HG03175 (cell line): ENCODE measurements around the gene GLI3.
"Not testable (repeated sequence)": the region's sequence is repeated elsewhere in the genome, so short reads cannot be mapped to it uniquely, and the experiment has no call there.

Experiments
- ATAC-seq: cut with Tn5 transposase; IDR thresholded peaks from one replicate; pipeline ENCODE4 v1.9.1; 2021; ENCODE audit warnings: mild to moderate bottlenecking, moderate library complexity; ENCODE audit not compliant: unreplicated experiment

GLI3 gene

DNA sequence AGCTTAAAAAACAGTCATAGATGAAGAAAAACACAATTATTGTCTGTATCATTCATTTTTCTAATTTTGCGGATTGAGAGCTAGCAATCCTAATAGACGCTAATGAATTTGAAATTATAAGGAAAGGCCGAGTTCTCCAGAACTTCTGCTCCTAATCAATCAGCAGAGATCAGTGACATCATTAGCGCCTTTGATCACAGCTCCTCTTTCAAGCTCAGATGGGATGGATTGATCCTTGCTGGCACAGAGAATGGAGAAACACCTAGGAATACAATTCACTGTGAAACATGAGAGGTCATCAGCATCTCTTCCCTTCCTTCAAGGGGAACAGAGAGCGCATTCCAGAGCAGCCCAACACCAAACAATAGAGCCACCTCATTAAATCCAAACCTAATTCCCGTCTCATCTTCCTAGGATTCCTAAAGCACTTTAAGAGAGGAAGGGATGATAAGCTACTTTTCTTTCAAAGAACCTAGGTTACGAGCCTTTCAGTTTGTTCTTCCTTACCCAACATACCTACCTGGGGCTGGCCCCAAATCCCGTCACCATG lies 24.4 kb downstream of the GLI3 start:
- no peak for ATAC-seq

GRCh38 chr7:42211938-42212337 lies 25.1 kb downstream of the GLI3 start:
- no peak for ATAC-seq

DNA sequence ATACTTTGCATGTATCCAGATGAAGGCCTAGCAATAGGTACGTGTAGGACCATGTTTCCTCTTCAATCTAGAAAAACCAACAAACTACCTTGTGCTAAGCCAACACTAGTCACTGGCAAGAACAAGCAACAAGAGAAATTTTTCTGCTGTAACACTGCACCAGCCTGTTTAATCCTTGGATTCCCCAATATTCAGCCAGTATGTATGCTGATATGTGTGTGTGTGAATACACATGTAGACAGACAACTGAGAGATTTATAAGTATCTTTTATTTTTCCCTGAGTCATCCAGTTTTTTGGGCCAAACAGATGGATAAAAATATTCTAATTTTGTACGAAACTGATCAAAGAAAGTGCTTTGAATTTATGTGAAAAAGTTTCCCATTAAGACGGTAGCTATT lies 26.2 kb downstream of the GLI3 start:
- ATAC-seq: no peak

DNA sequence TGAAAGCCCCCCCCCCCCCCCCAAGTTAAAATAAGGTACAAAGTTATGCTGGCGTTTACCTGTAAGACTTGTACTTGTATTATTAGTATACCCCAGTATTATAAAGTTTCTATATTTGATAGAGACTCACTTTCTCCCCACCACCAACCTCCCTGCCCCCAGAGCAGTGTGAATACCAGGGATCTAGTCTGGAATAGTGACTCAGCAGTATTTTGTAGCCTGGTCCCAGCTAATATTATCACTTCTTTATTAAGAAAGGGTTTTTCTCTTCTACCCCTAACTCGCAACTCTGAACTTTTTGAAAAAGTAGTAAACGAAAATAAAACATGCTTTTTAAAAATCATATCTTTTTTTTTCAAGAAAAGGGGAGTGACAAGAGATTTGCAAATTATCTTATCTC lies 26.7 kb downstream of the GLI3 start:
- ATAC-seq: no peak

- not testable (repeated sequence) for ATAC-seq
Measured at GRCh38 chr7:42209085-42209484, 27.9 kb downstream of the GLI3 start.

DNA sequence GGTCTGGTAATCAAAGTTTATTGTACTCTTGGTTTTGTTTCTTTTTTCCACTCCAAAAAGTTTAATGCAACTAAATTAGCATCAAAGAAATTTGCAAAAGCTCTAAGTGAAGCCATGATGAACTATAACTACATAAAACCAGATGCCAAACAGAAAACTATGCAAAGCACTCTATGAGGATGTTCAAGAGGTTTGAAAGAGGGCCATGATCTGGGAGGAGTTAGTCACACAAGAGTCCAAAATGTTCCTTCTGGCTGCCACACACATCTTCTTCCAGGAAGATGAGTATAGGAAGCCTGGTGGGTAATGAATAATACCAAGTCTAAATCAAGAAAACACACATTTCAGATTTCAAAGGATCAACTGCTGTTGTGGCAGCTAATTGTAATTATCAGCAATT lies 28.4 kb downstream of the GLI3 start:
- no peak for ATAC-seq

DNA sequence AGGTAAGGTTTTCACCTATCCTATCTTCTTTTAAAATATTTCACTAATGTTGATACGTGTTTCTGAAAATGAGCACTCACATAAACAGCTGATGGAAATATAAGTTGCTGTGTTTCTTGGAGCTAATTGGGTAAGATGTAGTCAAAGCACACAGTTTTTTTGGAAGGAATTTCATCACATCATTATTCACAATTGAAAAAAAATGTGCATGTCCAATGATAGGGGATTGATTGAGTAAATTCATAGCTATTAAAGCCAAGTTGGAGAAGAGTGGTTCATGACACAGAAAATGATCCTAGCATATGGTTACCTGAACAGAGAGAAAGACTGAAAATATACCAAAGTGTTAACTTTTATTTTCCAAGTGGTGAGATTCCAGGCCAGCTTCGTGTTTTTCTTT lies 29.6 kb downstream of the GLI3 start:
- ATAC-seq: no peak

DNA sequence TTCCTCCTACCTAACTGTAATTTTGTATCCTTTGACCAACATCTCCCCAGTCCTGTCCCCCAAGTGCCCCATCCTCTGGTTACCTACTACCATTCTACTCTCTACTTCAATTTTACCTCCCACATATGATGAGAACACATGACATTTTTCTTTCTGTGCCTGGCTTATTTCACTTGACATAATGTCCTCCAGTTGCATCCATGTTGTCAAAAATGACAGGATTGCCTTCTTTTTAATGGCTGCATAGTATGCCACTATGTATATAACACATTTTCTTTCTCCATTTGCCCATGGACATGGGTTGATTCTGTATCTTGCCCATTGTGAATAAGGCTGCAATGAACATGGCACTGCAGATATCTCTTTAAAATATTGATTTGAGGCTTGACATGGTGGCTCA lies 33.7 kb downstream of the GLI3 start:
- ATAC-seq: no peak

- no peak for ATAC-seq
Measured at GRCh38 chr7:42202601-42203000, 34.4 kb downstream of the GLI3 start.

DNA sequence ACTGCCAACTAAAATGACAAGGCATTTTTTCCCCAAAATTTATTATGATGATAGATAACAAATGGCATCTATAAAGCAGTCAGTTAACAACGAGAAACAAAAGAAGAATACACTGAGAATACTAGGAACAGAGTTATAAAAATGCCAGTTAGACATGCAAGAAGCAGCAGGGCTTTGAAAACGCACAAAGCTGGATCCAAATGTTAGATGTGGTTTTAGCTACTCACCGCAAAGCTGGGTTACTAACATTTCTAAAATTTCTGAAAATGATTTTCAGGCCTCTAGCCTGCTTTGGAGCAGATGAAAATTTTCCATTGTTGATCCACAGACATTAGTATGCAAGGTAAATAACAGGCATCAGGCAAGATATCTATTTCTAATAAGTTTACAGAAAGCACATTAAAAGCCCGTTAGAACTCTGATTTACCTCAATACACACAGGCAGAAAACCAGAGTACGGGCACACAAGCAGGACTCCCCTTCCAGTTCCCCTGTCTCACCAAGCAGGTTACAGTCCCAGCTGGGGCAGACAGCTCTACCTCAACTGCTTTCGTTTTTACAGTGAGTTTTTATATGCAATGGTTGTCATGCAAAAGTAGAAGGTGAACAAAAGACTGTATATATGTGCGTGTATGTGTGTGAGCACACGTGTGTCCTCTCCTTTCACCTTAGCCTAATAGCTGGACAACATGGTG lies 37.9 kb downstream of the GLI3 start:
- ATAC-seq: no peak

DNA sequence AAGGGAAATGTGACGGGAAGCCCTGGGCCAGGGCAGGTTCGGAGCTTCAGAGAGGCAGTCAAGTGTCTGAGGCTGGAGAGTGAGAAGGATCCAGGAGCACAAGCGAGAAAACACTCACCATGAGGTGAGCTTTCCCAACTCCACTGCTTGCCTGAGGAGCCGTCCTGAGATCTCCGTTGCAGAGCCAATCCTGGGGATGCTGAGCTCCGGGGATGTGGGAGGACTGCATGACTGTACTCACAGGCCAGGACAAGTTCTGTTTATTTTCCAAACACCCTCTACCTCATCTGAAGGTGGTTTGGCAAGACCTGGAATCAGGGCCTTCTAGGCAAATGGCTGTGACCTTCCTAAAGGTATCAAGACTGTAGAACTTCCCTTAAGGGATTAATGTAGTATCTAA lies 38.7 kb downstream of the GLI3 start:
- no peak for ATAC-seq

DNA sequence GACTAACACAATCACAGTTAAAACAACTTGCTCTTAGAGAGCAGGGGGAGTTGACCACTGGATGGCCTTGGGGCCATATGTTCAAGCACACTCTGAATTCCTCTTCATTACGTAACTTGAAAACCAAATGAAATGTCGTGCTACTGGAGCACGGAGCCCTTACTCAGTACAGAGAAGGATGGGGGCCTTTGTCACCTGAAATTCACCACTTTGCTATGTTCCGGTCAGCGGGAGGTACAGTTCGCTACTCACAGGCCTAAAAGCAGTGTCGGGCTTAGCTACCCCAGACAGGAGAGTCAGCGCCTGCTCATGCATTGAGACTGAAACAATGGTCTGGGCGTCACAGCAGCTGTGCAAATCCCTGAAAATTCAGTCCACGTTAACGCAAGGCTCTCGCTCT lies 39.6 kb downstream of the GLI3 start:
- ATAC-seq: no peak

GRCh38 chr7:42194238-42194637 lies 42.8 kb downstream of the GLI3 start:
- ATAC-seq: no peak

DNA sequence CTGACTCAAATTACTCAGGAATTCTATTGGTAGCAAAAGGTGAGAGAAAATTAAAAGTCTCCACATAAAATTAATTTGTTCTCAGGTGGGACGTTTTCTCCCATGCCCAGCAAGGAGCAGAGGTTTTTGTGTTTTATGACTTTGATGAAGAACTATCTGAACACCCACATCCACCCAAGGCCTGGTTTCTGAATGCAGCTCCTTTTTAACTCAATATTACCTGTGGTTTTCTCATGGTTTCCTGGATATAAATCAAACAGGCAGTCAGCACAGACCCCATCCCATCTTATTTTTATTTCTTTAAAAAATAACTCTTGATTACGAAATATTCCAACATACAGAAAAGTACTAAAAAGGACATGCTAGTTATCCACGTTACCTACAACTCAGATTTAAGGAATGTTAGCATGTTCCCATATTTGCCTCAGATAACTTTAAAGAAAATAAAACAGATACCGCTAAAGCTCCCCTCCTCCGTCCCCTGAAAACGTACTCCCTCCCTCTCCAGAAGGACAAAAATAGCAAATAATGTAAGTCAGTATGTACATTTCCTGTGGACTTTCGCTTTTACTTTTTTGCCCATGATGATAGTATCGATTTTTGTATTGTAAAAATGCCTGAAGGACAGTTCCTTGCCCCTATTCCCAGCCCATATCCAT lies 43.4 kb downstream of the GLI3 start:
- no peak for ATAC-seq

- ATAC-seq: no peak
Measured at GRCh38 chr7:42192851-42193461, 44.1 kb downstream of the GLI3 start.

DNA sequence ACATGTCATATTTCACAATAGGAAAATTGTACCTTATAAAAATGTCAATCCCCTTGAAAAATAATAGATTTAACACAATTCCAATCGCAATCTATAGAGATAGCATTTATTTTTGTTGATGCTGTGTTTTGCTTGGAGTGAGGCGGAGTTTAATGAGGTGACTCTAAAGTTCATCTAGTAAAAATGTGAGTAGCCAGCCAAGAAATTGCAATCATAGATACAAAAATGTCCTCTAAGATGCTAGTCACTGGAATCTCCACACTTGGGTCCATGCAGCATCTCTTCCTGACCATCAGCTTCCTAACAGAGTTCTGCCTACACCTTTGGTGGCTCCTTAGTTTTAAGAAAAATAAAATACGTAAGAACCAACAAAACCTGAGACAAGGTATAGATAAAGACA lies 44.9 kb downstream of the GLI3 start:
- ATAC-seq: no peak

GRCh38 chr7:42189535-42189934 lies 47.5 kb downstream of the GLI3 start:
- ATAC-seq: no peak

DNA sequence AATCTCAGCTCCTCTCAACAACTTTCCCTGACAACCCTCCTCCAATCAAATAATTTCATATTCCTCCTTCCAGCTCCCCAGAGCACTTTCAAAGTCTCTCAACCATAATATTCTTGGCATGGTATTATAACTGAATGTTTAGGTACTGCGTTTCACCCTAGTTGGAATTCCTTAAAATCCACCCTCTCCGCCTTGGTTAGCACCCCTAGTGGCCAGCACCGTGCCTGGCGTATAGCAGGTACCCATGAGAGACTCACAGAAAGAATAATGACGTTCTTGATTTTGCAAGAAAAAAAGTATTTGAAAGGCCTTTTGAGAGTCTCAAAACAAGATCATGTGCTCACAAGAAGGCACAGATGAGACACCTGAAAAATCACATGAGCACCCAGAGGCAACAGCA lies 50.9 kb downstream of the GLI3 start:
- no peak for ATAC-seq

- ATAC-seq: no peak
Measured at GRCh38 chr7:42185726-42186125, 51.3 kb downstream of the GLI3 start.

GRCh38 chr7:42183547-42183946 lies 53.5 kb downstream of the GLI3 start:
- no peak for ATAC-seq

DNA sequence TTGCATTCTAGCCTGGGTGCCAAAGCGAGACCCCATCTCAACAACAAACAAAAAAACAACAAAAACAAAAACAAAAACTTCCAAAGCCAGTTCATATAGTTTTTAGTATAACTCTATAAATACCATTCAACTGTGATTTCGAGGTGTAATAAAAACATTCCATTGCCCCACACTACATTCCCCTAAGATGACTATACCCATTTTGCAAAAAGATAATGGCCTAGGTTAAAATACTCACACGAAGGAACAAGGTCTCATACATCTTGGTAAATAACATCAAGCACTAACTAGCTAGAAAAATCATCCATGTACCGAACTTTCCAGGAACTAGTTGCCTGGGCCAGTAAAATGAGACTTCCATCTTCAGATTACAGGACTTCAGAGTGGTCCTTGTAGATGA lies 55.4 kb downstream of the GLI3 start:
- no peak for ATAC-seq

DNA sequence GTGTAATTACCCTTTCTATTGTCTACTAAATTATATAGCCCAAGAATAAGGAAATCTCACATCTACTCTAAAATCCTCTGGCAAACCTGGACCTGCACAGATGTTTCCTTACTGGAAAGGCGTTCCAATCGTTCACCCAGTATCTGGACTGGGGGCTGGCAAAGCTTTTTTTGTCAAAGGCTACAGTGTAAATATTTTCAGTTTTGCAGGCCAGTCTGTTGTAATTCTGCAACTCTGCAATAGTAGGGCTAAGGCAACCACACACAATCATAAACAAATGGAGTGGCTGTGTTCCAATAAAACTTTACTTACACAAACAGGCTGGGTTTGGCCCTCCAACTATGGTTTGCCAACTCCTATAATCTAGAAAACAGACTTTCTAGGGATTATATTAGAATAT lies 56.2 kb downstream of the GLI3 start:
- ATAC-seq: no peak
